Heart right ventricle (tissue), 16 donors: ENCODE measurements around the gene CYP2S1. TPM values are rescaled to one million over a fixed set of nuclear protein-coding genes. Genes with fewer than 3 reads are reported as not detected.

Source experiments
- ATAC-seq, 8 donors: fragments of 200-7000 bp; cut with Tn5 transposase; one replicate each; pipeline ENCODE4 v1.9.1; 2020; ENCODE audit warnings: mild to moderate bottlenecking in 8 of 8, moderate library complexity in 8 of 8, moderate number of reproducible peaks in 1 of 8
- DNase-seq, 2 donors: peaks; one replicate each; pipeline ENCODE4 v3.0.0-alpha.2; 2020
- H3K27ac ChIP-seq, 10 donors: fragments of 200-600 bp; sonication (generic) in 2 of 10; one replicate each; pipeline versions ENCODE4 v1.5.0 to v1.8.0; 2020 to 2022; ENCODE audit warnings: mild to moderate bottlenecking in 3 of 10
- H3K27me3 ChIP-seq, 7 donors: fragments of 200-600 bp; one replicate each; pipeline ENCODE4 v1.8.0; 2021 to 2022; ENCODE audit warnings: mild to moderate bottlenecking in 2 of 7
- H3K36me3 ChIP-seq, 9 donors: fragments of 200-600 bp; sonication (generic) in 1 of 9; one replicate each; pipeline versions ENCODE4 v1.5.0 to v1.8.0; 2020 to 2022; ENCODE audit warnings: mild to moderate bottlenecking in 2 of 9
- H3K4me1 ChIP-seq, 9 donors: fragments of 200-600 bp; sonication (generic) in 1 of 9; one replicate each; pipeline versions ENCODE4 v1.5.0 to v1.8.0; 2020 to 2022; ENCODE audit warnings: mild to moderate bottlenecking in 4 of 9
- H3K4me3 ChIP-seq, 10 donors: fragments of 200-600 bp; sonication (generic) in 2 of 10; one replicate each; pipeline versions ENCODE4 v1.5.0 to v1.8.0; 2020 to 2022; ENCODE audit warnings: mild to moderate bottlenecking in 7 of 10, moderate library complexity in 2 of 10
- H3K9me3 ChIP-seq, 11 donors: fragments of 200-600 bp in 10 of 11; sonication (generic) in 2 of 11; one replicate each; pipeline versions ENCODE4 v1.5.0 to v1.8.0; 2013 to 2022; ENCODE audit warnings: mild to moderate bottlenecking in 2 of 11, control low read depth in 1 of 11, moderate library complexity in 1 of 11
- CTCF ChIP-seq, 9 donors: fragments of 200-600 bp; sonication (generic) in 2 of 9; IDR thresholded peaks; one replicate each; pipeline versions ENCODE4 v1.5.0 to v1.8.0; 2021 to 2022; ENCODE audit warnings: antibody characterized with exemption in 9 of 9, mild to moderate bottlenecking in 5 of 9, moderate library complexity in 1 of 9
- WGBS, 2 donors: extraction: QIAGEN DNeasy Blood & Tissue Kit; methylation state at CpG; one replicate each; pipeline ENCODE4 v1.1.7; 2013; ENCODE audit warnings: inconsistent platforms in 1 of 2; 5-methylcytosine and 5-hydroxymethylcytosine counted together
- intact Hi-C, 10 donors: fragments of 100-400 bp; cut with DNase I; formaldehyde crosslinking; loops; one replicate each; pipeline versions ENCODE4 v1.11.1 to v1.14.2; 2022
- polyA plus RNA-seq, 2 donors: library from polyadenylated mRNA; stranded (reverse); fragments of 200-250 nt; gene quantifications; one replicate each; pipeline ENCODE4 v1.2.3, GENCODE V29; 2013
- total RNA-seq, 10 donors: library from RNA; stranded (reverse); fragmentation: NEBNext Ultra II Directional in 3 of 10; extraction: Animal tissue kit (Norgen Biotek cat#: 25700) in 3 of 10; gene quantifications; one replicate each; pipeline versions ENCODE4 v1.2.1 to v1.2.4, GENCODE V29; 2021 to 2023
- donor health status: Arrhythmogenic right ventricular cardiomyopathy.
- donor health status: ischemic (EF 13 %, LVEDD 7.1; RV severe dilation, severe dysfunction).
- donor health status: healthy with polysubstance abuse.
- donor health status: DM: no; HTN: yes; CAD: no.
- donor health status: DM: no; HTN: no; CAD: no.
- donor health status: ischemic (EF 25% LVEDD 6.9; RV normal size, moderate dysfunction).
- donor health status: ischemic (EF 25% LVEDD 5.7; RV mildly dilated, moderate dysfunction).
- donor health status: healthy.
- donor health status: DM: yes; HTN: yes; CAD: no.
- donor health status: Ischemic cardiomyopathy.
- donor health status: ischemic (EF 35%, LVEDD 5.7; RV mildly dilated, moderate dysfunction).
- donor health status: nonischemic (EF 11% LVEDD 7.7; RV severe dilation, severe dysfunction).
- donor health status: DM: yes; HTN: yes; CAD: no.
- donor health status: PGD.
- donor health status: ischemic (EF 29% LVEDD 5.4; RV normal size, mild dysfunction).
- donor health status: nonischemic (EF 23%, LVEDD 6.1; RV moderate dilation, normal function).

Gene CYP2S1
- total and polyA plus RNA-seq, 12 donors, result 0.29 to 1.1 (median 0.44) TPM; not detected in 5

DNA sequence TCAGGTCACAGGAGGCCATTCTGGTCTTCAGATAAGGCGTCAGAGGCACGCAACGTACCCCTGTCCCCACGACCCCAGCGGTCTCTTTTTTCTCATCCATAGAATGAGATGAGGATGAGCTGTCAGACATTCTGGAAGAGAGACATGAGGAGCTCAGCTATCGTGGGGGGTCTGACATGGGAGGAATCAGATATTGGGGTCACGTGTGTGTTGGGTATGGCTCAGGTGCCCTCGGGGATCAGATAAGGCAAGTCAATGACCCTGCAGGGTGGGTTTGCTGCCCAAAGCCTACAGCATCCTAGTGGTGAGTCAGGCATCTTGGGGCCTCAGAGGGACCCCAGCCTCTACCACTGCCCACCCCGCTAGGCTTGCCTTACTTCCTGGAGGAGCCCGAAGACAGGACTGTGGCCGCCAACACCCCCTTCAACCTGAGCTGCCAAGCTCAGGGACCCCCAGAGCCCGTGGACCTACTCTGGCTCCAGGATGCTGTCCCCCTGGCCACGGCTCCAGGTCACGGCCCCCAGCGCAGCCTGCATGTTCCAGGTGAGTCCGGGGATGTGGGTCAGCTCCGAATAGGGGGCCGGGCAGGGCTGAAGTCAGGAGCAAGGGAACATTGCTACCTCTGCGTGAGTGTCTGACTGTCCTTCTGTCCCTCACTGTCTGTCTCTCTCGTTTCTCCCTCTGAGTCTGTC, 28.6 kb downstream of the CYP2S1 start:
- WGBS, 2 donors, result 87 to 91% methylated on average over 20 of the region's 20 CpGs

DNA sequence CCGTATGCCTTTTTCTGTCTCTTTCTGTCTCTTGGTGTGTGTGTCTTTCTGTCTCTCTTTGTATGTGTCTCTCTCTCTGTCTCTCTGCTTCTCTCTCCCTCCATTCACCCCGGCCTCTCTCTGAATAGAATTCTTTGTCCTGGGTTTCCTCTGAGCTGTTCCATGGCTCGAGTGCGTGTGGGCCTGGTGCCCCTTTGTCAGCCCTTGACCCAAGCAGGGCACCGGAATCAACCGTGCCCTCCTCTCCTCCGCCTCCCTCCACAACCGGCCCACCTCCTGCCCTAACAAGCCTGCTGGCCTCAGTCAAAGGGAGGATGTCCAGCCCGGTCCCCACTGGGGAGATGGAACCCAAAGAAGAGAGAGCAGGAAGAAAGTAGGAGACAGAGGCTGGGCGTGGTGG, 29.2 kb downstream of the CYP2S1 start:
- H3K9me3 ChIP-seq, result no peaks in the 10 kb centered on the region
- DNase-seq (no peak), ATAC-seq (no peak)
- H3K4me1 ChIP-seq, result peaks cover 5 to 39% (median 15%) of the 10 kb centered on the region in 9 donors
- intact Hi-C loops, result no loop called here
- H3K27me3 ChIP-seq, result peaks cover 0 to 56% (median 5%) of the 10 kb centered on the region in 7 donors
- WGBS, 2 donors, result 77 to 81% methylated on average over 10 of the region's 10 CpGs
- no peak for TF ChIP-seq CTCF (IDR thresholded peaks at IDR 0.05)
- peak overlapping the region in 2 of 10 donors; percentile 36 to 94 for H3K27ac ChIP-seq
- no peak overlapping the region for H3K4me3 ChIP-seq
- H3K36me3 ChIP-seq, result peaks cover 0 to 20% (median 0%) of the 10 kb centered on the region in 9 donors

More for the DNA sequence above, 28.6 kb downstream of the CYP2S1 start:
- intact Hi-C loops, result no loop called here
- H3K9me3 ChIP-seq, result no peaks in the 10 kb centered on the region
- H3K4me1 ChIP-seq, result peaks cover 3 to 34% (median 12%) of the 10 kb centered on the region in 9 donors
- peaks cover 0 to 50% (median 5%) of the 10 kb centered on the region in 7 donors for H3K27me3 ChIP-seq
- H3K4me3 ChIP-seq, result no peak overlapping the region
- peak overlapping the region in 4 of 10 donors; percentile 6 to 95 (median 65) for H3K27ac ChIP-seq
- TF ChIP-seq CTCF (IDR thresholded peaks at IDR 0.05), result no peak
- H3K36me3 ChIP-seq, result peaks cover 0 to 20% (median 0%) of the 10 kb centered on the region in 9 donors
- no peak for DNase-seq
- no peak for ATAC-seq

- peaks cover 5 to 35% (median 15%) of the 10 kb centered on the region in 9 donors for H3K4me1 ChIP-seq
- no peak for TF ChIP-seq CTCF (IDR thresholded peaks at IDR 0.05)
- no peak overlapping the region for H3K4me3 ChIP-seq
- peaks cover 0 to 20% (median 0%) of the 10 kb centered on the region in 9 donors for H3K36me3 ChIP-seq
- intact Hi-C loops, result no loop called here
- WGBS, 2 donors, result 46 to 58% methylated on average over 8 of the region's 8 CpGs
- H3K27ac ChIP-seq, result peak overlapping the region in 5 of 10 donors; percentile 6 to 83 (median 48)
- ATAC-seq (no peak), DNase-seq (no peak)
- no peaks in the 10 kb centered on the region for H3K9me3 ChIP-seq
- peaks cover 0 to 59% (median 0%) of the 10 kb centered on the region in 7 donors for H3K27me3 ChIP-seq
These were observed 30.6 kb downstream of the CYP2S1 start for GRCh38 chr19:41223431-41224234.

GRCh38 chr19:41224632-41225031, 31.6 kb downstream of the CYP2S1 start:
- H3K4me3 ChIP-seq, result no peak overlapping the region
- intact Hi-C loops, result loop anchor here in 3 of 10 donors (5.0 kb wide), 1 partner anchor 38 kb away; the partner anchor contains the start of gene HNRNPUL1 (in 3 of the 3)
- ATAC-seq, result no peak
- TF ChIP-seq CTCF (IDR thresholded peaks at IDR 0.05), result no peak
- H3K36me3 ChIP-seq, result peaks cover 0 to 20% (median 0%) of the 10 kb centered on the region in 9 donors
- peak overlapping the region in 6 of 10 donors; percentile 25 to 87 (median 80) for H3K27ac ChIP-seq
- no peak for DNase-seq
- H3K4me1 ChIP-seq, result peaks cover 5 to 32% (median 15%) of the 10 kb centered on the region in 9 donors
- 91 to 95% methylated on average over 7 of the region's 7 CpGs for WGBS, 2 donors
- peaks cover 0 to 52% (median 0%) of the 10 kb centered on the region in 7 donors for H3K27me3 ChIP-seq
- no peaks in the 10 kb centered on the region for H3K9me3 ChIP-seq
